DMS79 treated with DMSO at 0.1 percent for 48 hours (cell line): ENCODE measurements around the gene MACROD2.

Experiments
- DNase-seq: peaks from one replicate; lab custom pipeline; 2025; lab: John Stamatoyannopoulos, UW

Gene MACROD2

DNA sequence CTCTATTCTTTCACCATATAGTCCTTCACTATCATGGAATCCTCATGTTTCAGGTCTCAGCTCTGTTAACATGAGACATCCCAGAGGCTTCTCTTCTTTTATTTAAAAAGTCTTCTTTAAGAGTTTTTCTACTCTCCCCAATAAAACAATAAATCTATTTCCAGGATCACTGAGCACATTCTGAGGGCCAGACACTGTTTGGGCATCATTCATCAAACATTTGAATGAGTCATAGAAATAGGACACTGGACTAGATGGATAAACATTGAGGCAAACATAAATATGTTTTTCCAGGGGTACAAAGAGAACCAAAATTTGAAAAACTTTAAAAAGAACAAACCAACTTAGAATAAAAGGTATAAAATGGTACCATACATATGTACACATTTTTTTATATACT lies 2023.6 kb downstream of the MACROD2 start:
- DNase-seq = no peak

DNA sequence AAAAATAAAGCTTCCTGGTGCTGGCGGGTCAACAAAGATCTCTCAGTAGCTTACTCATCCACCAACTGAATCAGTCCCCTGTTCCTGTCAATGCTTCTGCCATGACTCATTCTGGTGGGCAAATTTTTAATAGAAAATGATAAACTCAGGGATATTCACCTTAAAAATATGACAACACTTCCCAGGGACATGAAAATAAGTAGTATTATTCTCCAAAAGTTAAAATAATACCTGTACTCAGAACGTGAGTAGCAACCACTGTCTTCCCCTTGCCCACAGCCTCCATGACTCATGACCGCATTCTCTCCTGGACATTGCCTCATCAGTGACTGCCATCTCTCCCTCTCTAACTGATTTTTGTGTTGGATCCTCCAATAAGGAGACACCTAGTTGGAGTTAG lies 2025.7 kb downstream of the MACROD2 start:
- DNase-seq = no peak

DNA sequence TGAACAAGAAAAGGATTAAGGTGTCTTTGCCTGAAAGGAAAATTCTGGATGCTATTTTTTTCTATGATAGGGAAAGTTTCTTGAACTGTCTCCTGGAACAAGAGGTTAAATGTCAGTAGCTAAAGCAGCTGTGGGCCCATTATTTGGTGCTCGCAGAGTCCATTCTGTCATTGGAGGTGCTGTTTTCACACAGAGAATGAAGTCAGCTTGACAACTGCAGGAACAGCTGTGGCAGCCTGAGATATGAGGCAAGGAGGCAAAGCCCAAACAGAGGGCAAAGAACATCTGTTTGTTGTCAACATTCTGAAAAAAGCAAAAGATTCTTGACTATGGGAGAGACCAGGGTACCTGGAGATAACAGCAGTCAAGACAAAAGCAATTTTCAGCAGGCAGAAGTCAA lies 2029.8 kb downstream of the MACROD2 start:
- DNase-seq = no peak

DNA sequence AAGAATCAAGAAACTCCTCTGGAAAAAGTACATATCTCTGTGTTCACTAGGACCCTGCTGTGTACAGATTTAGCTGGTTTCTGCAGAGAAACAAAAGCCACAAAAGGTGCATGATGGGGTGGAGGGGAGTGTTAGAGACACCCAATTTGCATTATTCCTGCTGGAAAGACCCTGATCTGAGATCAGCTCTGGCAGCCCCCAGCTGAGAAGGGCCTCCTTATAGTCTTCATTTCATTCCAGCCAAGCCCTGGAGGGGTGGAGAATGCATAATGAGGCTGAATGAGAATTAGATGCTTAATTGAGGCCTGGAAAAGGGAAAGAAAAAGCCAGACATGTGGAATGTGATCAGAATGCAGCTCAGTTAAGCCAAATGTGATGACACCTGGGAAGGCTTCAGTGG lies 2032.4 kb downstream of the MACROD2 start:
- no peak for DNase-seq

DNA sequence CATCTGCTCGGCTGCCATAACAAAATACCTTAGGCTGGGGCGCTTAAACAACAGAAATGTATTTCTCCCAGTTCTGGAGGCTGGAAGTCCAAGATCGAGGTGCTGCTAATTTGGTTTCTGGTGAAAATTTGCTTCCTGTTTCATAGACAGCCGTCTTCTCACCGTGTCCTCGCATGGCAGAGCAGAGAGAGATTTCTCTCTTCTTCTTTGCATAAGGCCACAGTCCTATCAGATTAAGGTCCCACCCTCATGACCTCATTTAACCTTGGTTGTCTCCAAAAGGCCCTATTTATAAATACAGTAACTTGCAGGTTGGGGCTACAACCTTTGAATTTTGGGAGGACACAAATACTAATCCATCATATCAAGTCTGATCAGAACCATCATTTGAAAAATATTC lies 2033.6 kb downstream of the MACROD2 start:
- no peak for DNase-seq

DNA sequence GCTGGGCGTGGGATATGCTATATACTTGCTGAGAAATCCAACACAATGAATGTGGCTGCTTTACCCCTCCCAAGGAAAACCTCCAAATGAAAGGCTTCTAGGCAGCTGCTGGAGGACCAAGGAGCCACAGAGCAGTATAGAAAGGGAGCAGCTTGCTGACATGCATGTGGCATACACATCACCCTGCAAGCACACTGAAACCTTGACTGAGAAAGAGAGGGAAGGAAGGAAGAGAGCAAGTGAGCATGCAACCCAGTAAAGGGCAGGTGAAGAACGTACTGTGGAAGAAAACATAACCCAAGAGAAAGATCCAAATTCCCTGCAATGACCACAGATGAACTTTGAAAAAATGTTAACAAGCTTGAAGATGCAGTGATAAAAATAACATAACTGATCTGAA lies 2034.9 kb downstream of the MACROD2 start:
- DNase-seq = no peak

DNA sequence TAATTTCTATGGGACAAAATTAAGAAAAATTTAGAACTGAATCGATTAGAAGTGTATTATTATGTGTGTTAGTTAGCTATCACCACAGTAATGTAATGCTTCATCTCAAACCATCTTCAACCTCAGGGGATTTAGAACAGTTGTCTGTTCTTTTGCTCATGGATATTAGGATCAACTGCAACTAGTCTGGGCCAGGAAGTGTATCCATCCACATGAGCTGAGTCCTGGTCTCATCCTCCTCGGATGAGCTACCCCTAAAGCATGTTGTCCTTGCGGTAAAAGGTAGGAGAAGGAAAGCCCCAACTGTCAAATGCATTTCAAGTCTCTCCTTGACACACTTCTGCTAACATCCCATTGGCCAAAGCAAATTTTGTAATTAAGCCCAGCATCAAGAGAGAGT lies 2040.3 kb downstream of the MACROD2 start:
- DNase-seq = no peak

DNA sequence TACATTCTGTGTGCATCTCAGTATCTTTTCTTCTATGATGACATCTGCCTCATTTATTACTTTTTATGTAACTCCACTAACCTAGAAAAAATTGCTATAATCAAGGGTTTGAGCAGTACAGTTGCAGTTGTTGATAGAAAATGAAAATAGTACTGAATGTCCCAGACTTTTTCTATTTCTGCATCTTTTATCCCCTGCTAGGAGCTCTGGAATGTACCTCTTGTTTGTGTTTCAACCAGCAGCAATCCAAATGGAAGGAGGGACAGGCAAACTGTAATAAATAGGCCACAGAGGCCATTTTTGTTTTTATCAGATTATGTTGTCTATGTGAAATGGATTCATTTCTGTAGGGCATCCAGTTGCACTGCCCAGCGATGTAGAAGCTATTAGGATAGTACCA lies 2041.0 kb downstream of the MACROD2 start:
- DNase-seq = no peak

DNA sequence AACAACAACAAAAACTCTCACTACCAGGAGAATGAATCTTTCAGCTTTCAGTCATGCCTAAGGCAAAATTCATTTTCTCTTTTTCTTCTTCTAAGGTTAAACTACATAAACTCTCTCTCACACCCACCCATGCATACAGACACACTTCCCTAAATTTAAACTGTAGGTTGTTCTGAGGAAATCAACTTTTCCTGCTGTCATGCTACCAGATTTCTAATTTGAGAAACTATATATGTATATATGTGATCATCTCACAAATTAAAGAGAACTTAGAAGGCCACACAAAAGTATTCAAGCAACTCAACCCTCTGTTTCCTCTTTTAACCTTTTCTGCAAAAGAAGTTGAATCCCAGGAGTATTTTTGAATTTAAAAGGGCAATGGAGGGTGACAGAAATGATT lies 2045.4 kb downstream of the MACROD2 start:
- no peak for DNase-seq

DNA sequence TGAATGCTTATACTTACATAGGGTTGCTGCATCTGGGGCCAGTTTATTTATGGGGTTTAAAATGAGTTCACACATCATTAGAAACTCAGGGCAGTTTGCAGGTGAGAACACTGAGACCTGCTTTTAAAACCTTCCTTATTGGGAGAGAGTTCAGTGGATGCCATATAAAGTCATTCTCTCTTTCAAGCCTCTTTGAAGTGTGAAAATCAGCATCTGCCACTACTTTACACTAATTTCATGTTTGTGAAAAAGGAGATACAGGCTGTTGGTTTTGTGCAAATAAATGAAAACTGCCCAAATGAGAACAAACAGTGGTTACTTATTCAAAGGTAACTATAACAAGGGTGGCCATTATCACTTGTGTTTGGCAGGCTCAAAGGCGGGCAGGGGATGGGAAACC lies 2047.4 kb downstream of the MACROD2 start:
- no peak for DNase-seq

DNA sequence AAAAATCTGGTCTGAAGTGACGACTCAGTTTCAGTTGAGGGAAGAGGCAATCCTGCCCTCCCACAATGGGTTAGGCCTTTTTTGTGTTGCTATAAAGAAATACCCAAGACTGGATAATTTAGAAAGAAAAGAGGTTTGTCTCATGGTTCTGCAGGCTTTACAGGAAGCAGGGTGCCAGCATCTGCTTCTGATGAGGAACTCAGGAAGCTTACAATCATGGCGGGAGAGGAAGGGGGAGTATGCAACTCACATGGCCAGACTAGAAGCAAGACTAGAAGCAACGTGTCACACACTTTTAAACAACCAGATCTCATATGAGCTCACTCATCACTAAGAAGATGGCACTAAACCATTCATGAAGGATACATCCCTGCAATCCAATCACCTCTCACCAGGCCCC lies 2048.6 kb downstream of the MACROD2 start:
- DNase-seq = no peak

DNA sequence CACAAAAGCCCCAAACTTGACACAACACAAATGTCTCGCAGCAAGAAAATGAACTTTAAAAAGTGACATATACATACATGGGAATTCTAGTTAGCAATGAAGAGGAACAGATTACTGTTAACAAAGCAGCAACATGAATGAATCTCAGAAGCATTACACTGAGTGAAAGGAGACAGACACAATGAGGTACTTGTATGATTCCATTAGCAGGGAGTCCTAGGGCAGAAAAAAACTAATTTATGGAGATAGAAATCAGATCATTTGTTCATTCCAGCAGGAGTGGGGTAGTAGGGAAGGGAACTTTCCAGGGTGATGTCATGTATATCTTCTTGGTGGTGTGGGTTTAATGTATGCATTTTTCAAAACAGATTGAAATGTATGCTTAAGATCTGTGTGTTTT lies 2053.6 kb downstream of the MACROD2 start:
- no peak for DNase-seq

DNA sequence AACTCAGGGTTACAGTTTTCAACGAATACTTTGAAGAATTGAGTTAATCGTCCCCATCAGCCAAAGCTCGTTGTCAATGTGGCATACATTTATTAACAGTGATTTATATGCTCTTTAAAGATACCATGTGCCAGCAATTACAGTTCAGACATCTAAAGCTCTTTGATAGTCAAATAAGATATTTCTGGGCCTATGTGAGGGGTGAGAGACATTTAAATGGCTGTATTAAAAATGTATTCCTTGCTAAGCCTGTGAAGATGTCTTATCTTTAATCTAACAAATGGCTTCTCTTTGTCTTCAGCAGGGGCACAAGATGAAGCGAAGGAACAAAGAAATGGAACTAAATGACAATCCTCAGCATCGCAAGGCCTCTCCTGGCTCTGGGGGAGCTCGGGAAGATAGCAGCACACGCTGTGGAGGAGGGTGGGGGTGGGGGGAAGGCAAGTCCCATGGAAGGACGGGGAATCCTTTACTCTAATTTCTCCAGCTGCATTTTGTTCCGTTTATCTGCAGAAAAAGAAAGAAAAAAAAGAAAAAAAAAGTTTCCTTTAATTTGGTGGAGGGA lies 2054.3 kb downstream of the MACROD2 start:
- DNase-seq = no peak

DNA sequence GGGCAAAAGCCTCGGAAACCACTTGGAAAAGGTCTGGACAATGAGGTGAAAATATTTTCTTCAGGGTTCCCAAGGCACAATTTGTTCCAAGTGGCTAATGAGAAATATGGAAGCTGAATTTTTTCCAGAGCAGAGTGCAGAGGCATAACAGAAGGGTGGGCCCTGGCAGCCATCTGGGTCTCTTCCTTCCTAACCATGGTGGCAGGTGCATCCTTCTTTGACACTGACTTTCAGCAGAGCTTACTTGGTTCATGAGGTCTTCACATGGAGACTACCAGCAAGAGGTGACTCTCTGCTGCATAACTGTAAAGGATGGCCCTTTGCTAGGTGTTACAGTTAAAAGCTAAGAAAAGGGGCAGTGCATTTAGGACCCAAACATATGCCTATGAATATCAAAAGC lies 2055.1 kb downstream of the MACROD2 start:
- no peak for DNase-seq

DNA sequence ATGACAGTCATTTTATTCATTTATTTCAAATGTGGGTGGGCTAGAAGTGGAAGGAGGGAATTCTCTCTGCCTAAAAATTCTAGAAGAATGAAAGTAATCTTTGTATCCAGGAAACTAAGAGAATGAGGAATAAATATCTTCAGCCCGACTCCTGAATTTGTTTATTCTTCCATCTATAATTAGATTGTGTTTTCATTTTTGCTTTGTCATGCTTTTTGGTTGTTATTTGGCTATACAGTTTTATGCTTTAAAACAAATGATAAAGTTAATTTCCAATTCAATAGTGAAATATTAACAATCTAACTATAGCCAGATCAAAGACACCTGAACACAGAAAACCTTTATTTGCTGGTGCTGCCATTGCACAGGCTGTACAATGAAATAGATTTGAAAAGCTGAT lies 2056.7 kb downstream of the MACROD2 start:
- DNase-seq = no peak

DNA sequence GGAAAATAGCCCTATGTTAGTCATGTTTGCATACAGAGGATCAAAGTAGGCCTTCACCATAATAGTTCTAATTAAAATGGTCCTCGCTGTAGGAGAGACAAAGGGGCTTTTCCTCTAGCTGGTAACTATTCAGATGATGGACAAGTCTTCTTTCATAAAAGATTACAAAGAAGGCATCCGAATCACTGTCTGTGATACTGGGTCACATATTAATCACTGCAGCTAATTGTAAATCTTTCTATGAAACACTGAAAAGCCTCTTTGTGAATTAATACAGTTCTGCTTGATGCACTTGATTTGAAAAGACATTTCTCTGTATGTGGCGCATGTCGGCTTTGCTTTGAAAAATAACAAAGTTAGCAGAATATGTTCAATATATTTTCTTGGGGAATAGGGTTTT lies 2057.1 kb downstream of the MACROD2 start:
- DNase-seq = no peak

DNA sequence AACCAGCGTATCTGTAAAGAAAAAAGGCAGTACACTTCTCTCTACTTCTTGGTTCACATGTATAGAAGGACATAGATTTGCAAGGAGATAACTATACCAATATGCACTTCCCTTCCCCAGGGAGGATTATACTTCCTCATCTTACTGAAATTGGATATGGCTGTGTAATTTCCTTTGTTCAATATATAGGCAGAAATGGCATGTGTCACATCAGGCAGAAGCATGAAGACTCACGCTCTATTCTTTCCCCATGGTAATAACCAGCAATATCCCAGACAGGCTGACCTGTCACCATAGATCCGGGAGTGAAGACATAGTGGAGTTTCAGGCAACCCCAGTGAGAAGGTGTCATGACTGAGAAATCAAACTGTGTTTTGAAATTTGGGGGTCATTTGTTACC lies 2059.7 kb downstream of the MACROD2 start:
- DNase-seq = no peak

DNA sequence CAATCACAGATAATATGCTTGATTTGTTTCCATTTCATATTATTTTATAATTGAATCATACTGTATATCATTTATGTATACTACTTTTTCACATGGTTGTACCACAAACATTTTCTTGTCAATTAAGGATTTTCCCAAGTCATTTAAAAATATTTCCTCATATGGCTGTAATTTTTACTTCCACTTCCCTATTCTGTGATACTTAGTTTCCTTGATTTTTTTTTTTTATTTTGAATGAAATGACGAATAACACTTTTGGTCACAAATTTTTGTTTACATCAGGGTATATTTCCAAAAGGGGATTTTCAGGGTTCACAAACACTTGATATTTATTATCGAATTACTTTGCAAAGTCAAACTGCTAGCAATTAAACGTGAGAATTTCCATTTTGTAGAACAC lies 2062.3 kb downstream of the MACROD2 start:
- no peak for DNase-seq

DNA sequence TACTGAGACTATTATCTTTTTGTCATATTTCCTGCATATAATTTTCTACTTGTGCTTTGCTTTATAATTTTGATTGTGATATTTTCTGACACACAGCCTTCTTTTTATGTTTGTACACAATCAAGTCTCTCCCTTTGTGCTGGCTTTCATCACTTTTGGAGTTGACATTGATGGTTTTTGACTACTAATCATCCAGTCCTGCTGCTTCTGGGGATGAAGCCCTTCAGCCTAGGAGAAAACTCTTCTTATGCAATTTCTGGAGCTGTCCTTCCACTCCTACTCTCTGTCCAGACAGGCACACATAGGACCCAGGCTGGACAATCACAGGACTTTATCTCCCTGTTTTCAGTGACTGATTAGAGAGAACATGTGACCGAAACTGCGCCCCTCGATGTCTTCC lies 2063.0 kb downstream of the MACROD2 start:
- no peak for DNase-seq

DNA sequence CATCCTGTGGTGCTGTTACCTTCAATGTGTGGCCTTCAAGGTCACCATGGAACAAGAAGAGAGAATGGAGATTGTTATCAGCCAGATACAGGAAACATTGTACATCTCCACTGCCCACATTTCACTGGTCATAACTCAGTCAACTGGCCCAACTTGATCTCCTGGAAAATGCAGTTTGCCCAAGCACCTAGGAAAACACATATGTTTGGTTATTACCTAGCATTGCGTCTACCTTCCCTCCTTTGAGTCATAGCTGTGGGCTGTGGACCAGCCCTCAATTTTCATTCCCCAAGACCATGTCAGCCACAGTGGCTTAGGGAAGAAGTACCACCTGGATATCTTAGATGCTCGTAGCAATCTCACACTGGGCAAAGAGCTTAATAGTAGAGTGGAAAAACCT lies 2064.5 kb downstream of the MACROD2 start:
- DNase-seq = no peak

DNA sequence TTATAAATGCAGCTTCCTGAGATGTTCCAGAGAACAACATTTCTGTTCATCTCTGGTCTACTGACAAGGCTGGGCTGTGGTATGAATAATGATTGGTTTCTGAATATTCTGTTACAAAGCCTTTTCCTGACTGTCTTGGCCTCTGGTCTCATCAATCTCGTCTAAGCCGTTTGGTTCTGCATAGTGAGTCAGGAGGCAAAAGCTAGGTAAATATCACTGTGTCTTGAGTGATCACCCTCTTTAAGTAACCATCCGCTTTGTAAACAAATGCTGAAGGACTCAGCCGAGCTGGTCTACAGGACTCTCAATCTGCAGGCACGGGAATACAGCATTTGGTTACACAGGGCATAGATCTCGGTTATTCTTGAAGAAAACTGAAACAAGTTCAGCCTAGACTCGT lies 2066.0 kb downstream of the MACROD2 start:
- DNase-seq = no peak

DNA sequence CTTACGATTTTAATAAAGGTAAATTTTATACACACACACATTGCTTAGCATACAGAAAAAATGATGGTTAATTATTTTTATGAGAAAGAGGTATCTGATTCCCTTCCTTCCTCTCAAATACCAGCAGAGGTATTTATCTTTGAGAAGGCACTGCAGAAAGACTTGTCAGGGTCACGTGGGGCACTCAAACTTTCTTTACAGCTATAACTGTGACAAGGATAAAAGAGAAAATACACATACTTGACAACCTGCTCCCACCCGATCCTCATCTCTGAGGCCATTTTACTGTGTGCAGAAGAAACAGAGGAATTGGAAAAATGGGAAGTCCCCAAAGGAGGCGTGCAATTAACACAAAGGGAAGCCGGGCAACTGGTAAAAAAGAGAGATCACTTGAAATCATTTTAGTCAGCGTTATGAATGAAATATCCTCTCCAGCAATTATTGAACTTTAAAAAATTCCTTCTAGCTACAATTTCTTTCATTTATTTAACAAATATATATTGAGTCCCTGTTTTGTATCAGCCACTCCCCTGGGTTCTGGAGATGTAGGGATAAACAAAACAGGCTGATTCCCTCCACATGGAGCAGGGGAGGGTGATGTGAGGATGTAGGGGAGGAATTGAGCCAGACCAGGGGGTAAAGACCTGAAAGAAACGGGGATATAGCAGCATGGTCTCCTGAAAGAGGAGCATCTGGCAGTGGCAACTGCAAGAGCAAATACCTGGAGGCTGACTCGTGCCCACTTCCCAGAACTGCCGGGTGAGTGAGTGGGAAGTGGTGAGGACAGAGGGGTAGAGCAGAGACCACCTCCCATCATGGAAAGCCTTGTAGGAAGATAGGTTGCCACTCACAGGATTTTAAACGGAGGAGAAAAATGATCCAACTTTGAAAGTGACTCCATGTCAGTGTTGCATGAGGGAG lies 2067.6 kb downstream of the MACROD2 start:
- DNase-seq = no peak

DNA sequence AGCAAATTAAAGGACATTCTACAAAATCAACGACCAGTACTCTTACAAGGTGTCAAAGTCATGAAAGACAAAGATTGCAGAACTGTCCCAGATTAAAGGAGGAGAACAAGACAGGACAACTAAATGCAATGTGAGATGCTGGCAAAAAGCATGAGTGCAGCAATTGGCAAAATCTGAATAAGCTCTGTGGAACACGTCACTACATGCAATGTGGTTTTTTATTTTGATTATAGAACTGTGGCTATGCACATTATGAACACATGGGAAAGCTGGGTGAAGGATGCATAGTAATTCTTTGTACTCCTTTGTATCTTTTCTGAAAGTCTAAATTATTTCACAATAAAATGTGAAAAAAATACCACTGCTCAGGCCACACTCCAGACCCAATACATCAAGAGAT lies 2068.6 kb downstream of the MACROD2 start:
- no peak for DNase-seq
